Measurements from ENCODE around the gene KCNT2. TPM values are rescaled to one million over a fixed set of nuclear protein-coding genes. Genes with fewer than 3 reads are reported as not detected.

The KCNT2 gene
- total and polyA plus RNA-seq, 2 of the 8 experiments (the other 6 are each of a cell fraction or from before 2014, with no cell fraction given), result 2.3 to 10.2 TPM

DNA sequence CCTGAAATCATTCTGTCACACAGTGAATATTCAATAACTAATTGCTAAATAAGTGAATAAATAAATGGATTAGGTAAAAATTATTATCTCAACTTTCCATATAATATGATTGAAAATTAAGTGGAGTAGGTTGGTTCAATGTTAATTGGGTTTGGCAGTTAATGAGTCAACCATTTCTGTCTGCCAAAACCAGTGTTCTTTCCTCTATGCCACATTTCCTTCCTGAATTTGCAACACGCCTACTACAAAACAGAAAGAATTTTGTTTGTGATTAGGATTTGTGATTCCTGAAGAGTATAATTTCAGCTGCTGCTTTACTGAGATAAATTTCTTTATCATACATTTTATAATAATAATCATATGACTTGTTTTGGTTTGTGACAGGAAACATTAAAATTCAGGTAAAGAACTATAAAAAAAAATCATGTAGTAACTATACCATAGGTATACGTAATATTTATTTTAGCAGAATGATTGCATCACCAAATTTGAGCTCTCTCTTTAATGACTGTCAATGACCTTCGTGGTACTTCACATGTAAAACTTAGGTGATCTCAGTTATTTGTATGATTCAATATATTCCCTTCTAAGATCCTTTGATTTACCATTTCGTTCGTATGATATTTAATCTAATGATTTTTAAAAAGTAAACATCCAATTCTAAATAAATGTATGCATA, 241.3 kb downstream of the KCNT2 start:
- Histone ChIP-seq H2BK15ac (ENCODE audit: low read length) (no peak overlapping the region), H2AFZ (ENCODE audit: low read length) (no peak overlapping the region), H3K27ac (ENCODE audit: low read depth, low read length) (no peak overlapping the region), H3K9ac (replicated peaks in 1 of 4; ENCODE audit: extremely low read depth in 1 of 4, low read depth in 3 of 4, low read length in 3 of 4) (no peak overlapping the region), H3K79me2 (ENCODE audit: control insufficient read depth in 1 of 2, insufficient read depth in 2 of 2, low read length in 2 of 2) (no peaks in the 10 kb centered on the region), H2BK12ac (ENCODE audit: low read depth, low read length) (no peak overlapping the region), H2BK120ac (replicated peaks; ENCODE audit: low read depth, low read length) (no peak overlapping the region), H4K20me1 (replicated peaks in 1 of 2; ENCODE audit: control insufficient read depth in 1 of 2, insufficient read depth in 2 of 2, low read length in 2 of 2) (no peaks in the 10 kb centered on the region), H3K79me1 (ENCODE audit: low read depth, low read length) (no peaks in the 10 kb centered on the region), H3K4me2 (ENCODE audit: insufficient read depth in 1 of 2, low read depth in 2 of 2, low read length in 2 of 2) (no peak overlapping the region), H3K4me1 (replicated peaks in 1 of 4; ENCODE audit: control insufficient read depth in 3 of 4, insufficient read depth in 4 of 4, low read length in 3 of 4) (no peaks in the 10 kb centered on the region), H4K91ac (replicated peaks; ENCODE audit: insufficient read length, low read length) (no peak overlapping the region), H3K14ac (ENCODE audit: insufficient read length) (no peak overlapping the region), H2BK5ac (ENCODE audit: low read depth, low read length) (no peak overlapping the region), H3K27me3 (replicated peaks in 1 of 4; ENCODE audit: control insufficient read depth in 3 of 4, extremely low read depth in 1 of 4, insufficient read depth in 3 of 4, low read length in 3 of 4) (no peaks in the 10 kb centered on the region), H3K9me3 (ENCODE audit: insufficient read depth in 2 of 2, low read depth in 1 of 2, low read length in 1 of 2) (no peaks in the 10 kb centered on the region), H4K5ac (ENCODE audit: insufficient read length, low read depth, low read length) (no peak overlapping the region), H3K56ac (replicated peaks; ENCODE audit: insufficient read length, low read depth, low read length) (no peak overlapping the region), H3K4ac (replicated peaks; ENCODE audit: insufficient read length, low read depth, low read length) (no peak overlapping the region), H3K23me2 (ENCODE audit: low read depth, low read length) (no peaks in the 10 kb centered on the region), H3K18ac (ENCODE audit: extremely low read depth, low read length) (no peak overlapping the region), H3K36me3 (ENCODE audit: control insufficient read depth in 2 of 4, insufficient read depth in 4 of 4, low read length in 3 of 4) (no peaks in the 10 kb centered on the region; a peak in 1 of 8 replicates), H2BK20ac (ENCODE audit: low read length) (no peak overlapping the region), H4K8ac (ENCODE audit: extremely low read depth, insufficient read depth, low read length) (no peak overlapping the region), H3K23ac (ENCODE audit: insufficient read length) (no peak overlapping the region), H2AK5ac (ENCODE audit: low read depth, low read length) (no peak overlapping the region), H3K4me3 (ENCODE audit: extremely low read depth in 1 of 4, insufficient read depth in 2 of 4, low read depth in 3 of 4, low read length in 4 of 4) (no peak overlapping the region)
- CTCF ChIA-PET (ENCODE audit: partially characterized antibody), result interaction anchor here (0.8 kb wide), 1 partner anchor 9 kb away, joined by 3 read pairs; no protein-coding TSS in a partner anchor
- no peak for DNase-seq (ENCODE audit: low read depth in 1 of 2, low spot score in 2 of 2)
- no peak for TF ChIP-seq RXRA (IDR thresholded peaks at IDR 0.05; ENCODE audit: insufficient read depth, low read depth, low read length)
- no peak for TF ChIP-seq CHD1 (IDR thresholded peaks at IDR 0.05; ENCODE audit: low read depth, low read length)
- no peak for TF ChIP-seq YY1 (IDR thresholded peaks at IDR 0.05; ENCODE audit: low read depth, low read length)
- TF ChIP-seq USF2 (IDR thresholded peaks at IDR 0.05; ENCODE audit: low read length), result no peak
- TF ChIP-seq TBP (IDR thresholded peaks at IDR 0.05; ENCODE audit: low read depth, low read length), result no peak
- no peak for TF ChIP-seq ZNF274 (IDR thresholded peaks at IDR 0.05; ENCODE audit: borderline replicate concordance, extremely low read depth, low read length)
- TF ChIP-seq SP2 (IDR thresholded peaks at IDR 0.05; ENCODE audit: low read length), result no peak
- no peak for TF ChIP-seq SP4 (IDR thresholded peaks at IDR 0.05; ENCODE audit: low read length)
- no peak for TF ChIP-seq RBBP5 (IDR thresholded peaks at IDR 0.05; ENCODE audit: borderline replicate concordance, low read depth, low read length)
- TF ChIP-seq RFX5 (IDR thresholded peaks at IDR 0.05; ENCODE audit: borderline replicate concordance, low read depth, low read length), result no peak
- no peak for TF ChIP-seq BCL11A (IDR thresholded peaks at IDR 0.05; ENCODE audit: low read depth in 2 of 2, low read length in 2 of 2)
- POLR2A ChIA-PET (ENCODE audit: partially characterized antibody), result interaction anchor here (0.7 kb wide), 1 partner anchor 242 kb away, joined by 4 read pairs; no protein-coding TSS in a partner anchor
- FAIRE-seq, result no peak
- 90% methylated on average over 5 of the region's 5 CpGs; no CpG with 5 or more reads in 1 of the 2 experiments for WGBS, 2 experiments (ENCODE audit: extremely low coverage in 1 of 2, insufficient coverage in 1 of 2, insufficient read length in 1 of 2, insufficient replicate concordance in 2 of 2, low coverage in 1 of 2, low lambda C conversion rate in 2 of 2, missing lambda C conversion rate in 1 of 2)

All from H1 (cell line).